GM12878 (cell line): Measurements from ENCODE around the gene IER5. TPM values are rescaled to one million over a fixed set of nuclear protein-coding genes. Genes with fewer than 3 reads are reported as not detected.

Experiments used
- ATAC-seq: fragments of 200-7000 bp; cut with Tn5 transposase; 3 replicates; pipeline ENCODE4 v1.9.1; 2020; ENCODE audit warnings: mild to moderate bottlenecking, moderate library complexity
- BruUV-seq: library from RNA; stranded (reverse); fragments of 400-500 nt; replicated peaks from 2 replicates; lab custom pipeline; 2021; lab: Mats Ljungman, UMichigan
- CTCF ChIA-PET: fragments of 300-600 bp; sonication (Branson Sonifier 250); formaldehyde crosslinking; extraction: SDS; loops from one replicate; lab custom pipeline; 2021; ENCODE audit warnings: inconsistent platforms; lab: Yijun Ruan, JAX
- POLR2A ChIA-PET: fragments of 350-600 bp; formaldehyde crosslinking; extraction: SDS; loops from one replicate; lab custom pipeline; 2021; ENCODE audit warnings: inconsistent platforms; lab: Charles Lee
- RAD21 ChIA-PET: fragments of 300-600 bp; sonication (Branson Sonifier 250); formaldehyde crosslinking; loops from one replicate; lab custom pipeline; 2023; ENCODE audit warnings: antibody characterized with exemption; ENCODE audit not compliant: unreplicated experiment; lab: Charles Lee
- SMC1A ChIA-PET: fragments of 300-600 bp; sonication (Branson Sonifier 250); formaldehyde crosslinking; loops from one replicate; lab custom pipeline; 2023; ENCODE audit not compliant: unreplicated experiment, uncharacterized antibody; lab: Charles Lee
- DNase-seq: peaks from one replicate; pipeline ENCODE4 v3.0.0-alpha.2; 2011; ENCODE audit warnings: low read depth, low spot score
- FAIRE-seq: peaks from 3 replicates; lab custom pipeline; 2011; peaks lifted over from hg19 to GRCh38; lab: Jason Lieb, UNC
- H2AFZ ChIP-seq: 2 replicates; pipeline ENCODE4 v1.6.0; 2011; ENCODE audit warnings: low read depth, low read length, control low read depth; ENCODE audit not compliant: control insufficient read depth
- H3K27ac ChIP-seq: 2 replicates; pipeline ENCODE4 v1.5.1; 2011; ENCODE audit warnings: control low read depth; ENCODE audit not compliant: control insufficient read depth, insufficient read depth
- H3K27me3 ChIP-seq, 2 experiments: replicated peaks in 1 of 2; 2 replicates each; pipeline versions ENCODE4 v1.6.0 to v1.6.1; 2011; ENCODE audit warnings: low read length in 1 of 2; ENCODE audit not compliant: control insufficient read depth in 2 of 2, insufficient read depth in 2 of 2
- H3K36me3 ChIP-seq, 2 experiments: 2 replicates each; pipeline ENCODE4 v1.5.1; 2011; ENCODE audit warnings: low read length in 1 of 2; ENCODE audit not compliant: control insufficient read depth in 2 of 2, insufficient read depth in 2 of 2
- H3K4me1 ChIP-seq: 2 replicates; pipeline ENCODE4 v1.6.1; 2011; ENCODE audit warnings: mild to moderate bottlenecking, low read length, moderate library complexity, mixed read lengths; ENCODE audit not compliant: control insufficient read depth, insufficient read depth
- H3K4me2 ChIP-seq: 2 replicates; pipeline ENCODE4 v1.6.0; 2011; ENCODE audit warnings: control low read depth; ENCODE audit not compliant: control insufficient read depth, insufficient read depth
- H3K4me3 ChIP-seq: fragments of 200-600 bp; sonication (generic); 2 replicates; pipeline ENCODE4 v1.5.1; 2016
- H3K79me2 ChIP-seq: 2 replicates; pipeline ENCODE4 v1.6.0; 2011; ENCODE audit warnings: low read length; ENCODE audit not compliant: control insufficient read depth, insufficient read depth
- H3K9ac ChIP-seq: 2 replicates; pipeline ENCODE4 v1.8.0; 2011; ENCODE audit warnings: low read length, control low read depth, mixed read lengths; ENCODE audit not compliant: control insufficient read depth, insufficient read depth
- H3K9me3 ChIP-seq: replicated peaks from 3 replicates; pipeline ENCODE4 v1.5.1; 2011; ENCODE audit warnings: mild to moderate bottlenecking, low read length; ENCODE audit not compliant: control insufficient read depth, insufficient read depth
- H4K20me1 ChIP-seq: 2 replicates; pipeline ENCODE4 v1.6.0; 2011; ENCODE audit not compliant: control insufficient read depth, insufficient read depth
- ASH2L ChIP-seq: fragments of 300-600, 200-600 bp; sonication (generic); IDR thresholded peaks from 2 replicates; pipeline ENCODE4 v1.6.1; 2017; ENCODE audit warnings: low read depth, mild to moderate bottlenecking, borderline replicate concordance
- MXI1 ChIP-seq: fragments of 150-350 bp; IDR thresholded peaks from 2 replicates; pipeline ENCODE4 v1.6.1; 2011; ENCODE audit warnings: low read depth, mild to moderate bottlenecking, inconsistent platforms, low read length, improper control_type of control experiment
- MYB ChIP-seq: fragments of 150-350 bp; IDR thresholded peaks from 2 replicates; pipeline ENCODE4 v1.6.1; 2014; ENCODE audit warnings: mild to moderate bottlenecking, low read depth, low read length, borderline replicate concordance
- POU2F2 ChIP-seq: IDR thresholded peaks from 3 replicates; pipeline ENCODE4 v1.6.1; 2011; ENCODE audit warnings: low read depth, mild to moderate bottlenecking, low read length, borderline replicate concordance
- WGBS: methylation state at CpG from one replicate; pipeline ENCODE4 v1.1.6; 2016; ENCODE audit warnings: low lambda C conversion rate; ENCODE audit not compliant: insufficient replicate concordance, insufficient coverage; ENCODE audit errors: missing lambda C conversion rate; 5-methylcytosine and 5-hydroxymethylcytosine counted together
- in situ Hi-C: fragments of 300-500 bp; cut with MboI; formaldehyde crosslinking; loops from 9 replicates; pipeline ENCODE4 v1.14.3; 2018; ENCODE audit warnings: mixed read lengths
- intact Hi-C: fragments of 100-400 bp; cut with micrococcal nuclease; formaldehyde crosslinking; loops from one replicate; pipeline ENCODE4 v1.14.2; 2022; ENCODE audit not compliant: unreplicated experiment
- polyA plus RNA-seq, 11 experiments: library from polyadenylated mRNA; depleted of rRNA in 4 of 11; unstranded in 6 of 11; stranded (reverse) in 5 of 11; fragments of >200 nt; fragmentation: Nextera tagmentation in 4 of 11; fragmentation: Illumina TruSeq in 1 of 11; extraction: Ambion mirVana in 4 of 11; extraction: Trizol in 1 of 11; gene quantifications; 1 replicate in 1 of 11; 2 replicates in 10 of 11; pipeline versions ENCODE4 v1.2.1 to v1.2.3, GENCODE V29; 2011 to 2016; ENCODE audit warnings: inconsistent platforms in 2 of 11, missing spikeins in 2 of 11, low read depth in 1 of 11
- total RNA-seq, 4 experiments: library from RNA; depleted of rRNA in 3 of 4; stranded (reverse); fragments of >200 nt in 3 of 4; fragmentation: Illumina TruSeq in 1 of 4; extraction: Trizol in 1 of 4; gene quantifications; 2 replicates each; pipeline versions ENCODE4 v1.2.1 to v1.2.3, GENCODE V29; 2013 to 2021
- TF ChIP-seq, protein P1 (sequence below): IDR thresholded peaks from 2 replicates; pipeline ENCODE4 v1.6.1; 2012; ENCODE audit warnings: low read depth, low read length, improper control_type of control experiment
- TF ChIP-seq, protein P2 (sequence below): fragments of 450-650 bp; IDR thresholded peaks from 2 replicates; pipeline ENCODE4 v1.6.1; 2017; ENCODE audit warnings: mild to moderate bottlenecking, low read depth, inconsistent platforms; ENCODE audit not compliant: poor library complexity, severe bottlenecking

The IER5 gene
- total and polyA plus RNA-seq, 10 of the 15 experiments (the other 5 are each of a cell fraction or from before 2014, with no cell fraction given) = 4.3 to 75.2 (median 30.5) TPM

DNA sequence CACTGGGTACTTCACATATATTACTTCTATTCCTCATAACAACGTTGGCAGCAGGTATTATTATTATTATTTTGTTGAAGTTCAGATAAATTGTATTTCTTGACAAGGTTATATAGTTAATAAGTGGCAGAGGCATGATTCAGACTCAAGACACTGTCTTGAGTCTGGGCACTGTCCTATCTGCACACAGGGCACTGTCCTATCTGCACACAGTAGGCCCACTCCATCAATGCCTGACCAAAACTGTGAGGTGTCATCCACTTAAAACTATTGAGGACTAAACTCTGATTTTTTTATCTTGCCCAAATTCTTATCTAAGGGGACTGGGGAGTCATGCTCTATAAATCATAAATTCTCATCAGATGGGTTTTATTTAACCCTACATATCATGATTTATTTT lies 23.8 kb upstream of the IER5 start:
- Histone ChIP-seq H3K79me2 (no peaks in the 10 kb centered on the region; the same call in 1 of the 2 replicates), H3K9ac (no peak overlapping the region), H3K27me3 (no peaks in the 10 kb centered on the region), H3K36me3 (no peaks in the 10 kb centered on the region), H3K4me2 (no peak overlapping the region), H3K4me3 (no peak overlapping the region), H2AFZ (no peak overlapping the region), H4K20me1 (no peaks in the 10 kb centered on the region), H3K9me3 (no peaks in the 10 kb centered on the region; the same call in 2 of the 3 replicates), H3K4me1 (peaks cover 32% of the 10 kb centered on the region)
- ATAC-seq (no peak), FAIRE-seq (no peak), DNase-seq (no peak)
- intact Hi-C loops (no loop called here), in situ Hi-C loops (no loop called here)
- no TSS peak for BruUV-seq
- ChIA-PET POLR2A (interaction anchor here (1.0 to 1.3 kb wide), 3 partner anchors 8 to 33 kb away, joined by 3 to 4 read pairs (median 3); no protein-coding TSS in a partner anchor), CTCF (interaction anchor here (1.4 to 3.7 kb wide), 5 partner anchors 8 to 77 kb away, joined by 4 to 35 read pairs (median 19); no protein-coding TSS in a partner anchor), SMC1A (interaction anchor here (3.1 to 4.8 kb wide), 5 partner anchors 8 to 77 kb away, joined by 10 to 53 read pairs (median 40); partner anchors contain the start of gene MR1), RAD21 (interaction anchor here (3.2 to 3.9 kb wide), 3 partner anchors 15 to 77 kb away, joined by 18 to 37 read pairs (median 29); no protein-coding TSS in a partner anchor)
- 43% methylated on average over 1 of the region's 1 CpG for WGBS
- TF ChIP-seq MXI1 (no peak), ASH2L (no peak), MYB (no peak), POU2F2 (no peak)
- TF ChIP-seq, protein P1, sequence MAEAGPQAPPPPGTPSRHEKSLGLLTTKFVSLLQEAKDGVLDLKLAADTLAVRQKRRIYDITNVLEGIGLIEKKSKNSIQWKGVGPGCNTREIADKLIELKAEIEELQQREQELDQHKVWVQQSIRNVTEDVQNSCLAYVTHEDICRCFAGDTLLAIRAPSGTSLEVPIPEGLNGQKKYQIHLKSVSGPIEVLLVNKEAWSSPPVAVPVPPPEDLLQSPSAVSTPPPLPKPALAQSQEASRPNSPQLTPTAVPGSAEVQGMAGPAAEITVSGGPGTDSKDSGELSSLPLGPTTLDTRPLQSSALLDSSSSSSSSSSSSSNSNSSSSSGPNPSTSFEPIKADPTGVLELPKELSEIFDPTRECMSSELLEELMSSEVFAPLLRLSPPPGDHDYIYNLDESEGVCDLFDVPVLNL = no peak
- TF ChIP-seq, protein P2, sequence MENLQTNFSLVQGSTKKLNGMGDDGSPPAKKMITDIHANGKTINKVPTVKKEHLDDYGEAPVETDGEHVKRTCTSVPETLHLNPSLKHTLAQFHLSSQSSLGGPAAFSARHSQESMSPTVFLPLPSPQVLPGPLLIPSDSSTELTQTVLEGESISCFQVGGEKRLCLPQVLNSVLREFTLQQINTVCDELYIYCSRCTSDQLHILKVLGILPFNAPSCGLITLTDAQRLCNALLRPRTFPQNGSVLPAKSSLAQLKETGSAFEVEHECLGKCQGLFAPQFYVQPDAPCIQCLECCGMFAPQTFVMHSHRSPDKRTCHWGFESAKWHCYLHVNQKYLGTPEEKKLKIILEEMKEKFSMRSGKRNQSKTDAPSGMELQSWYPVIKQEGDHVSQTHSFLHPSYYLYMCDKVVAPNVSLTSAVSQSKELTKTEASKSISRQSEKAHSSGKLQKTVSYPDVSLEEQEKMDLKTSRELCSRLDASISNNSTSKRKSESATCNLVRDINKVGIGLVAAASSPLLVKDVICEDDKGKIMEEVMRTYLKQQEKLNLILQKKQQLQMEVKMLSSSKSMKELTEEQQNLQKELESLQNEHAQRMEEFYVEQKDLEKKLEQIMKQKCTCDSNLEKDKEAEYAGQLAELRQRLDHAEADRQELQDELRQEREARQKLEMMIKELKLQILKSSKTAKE = no peak
- TF ChIP-seq, all 136 proteins: peak for 0
- no peak overlapping the region for H3K27ac ChIP-seq
